Endothelial cell (in vitro differentiated cells): ENCODE data around the gene L3MBTL1. TPM values are rescaled to one million over a fixed set of nuclear protein-coding genes. Genes with fewer than 3 reads are reported as not detected.

Experiments used
- DNase-seq: peaks from one replicate; pipeline ENCODE4 v3.0.0; 2021; ENCODE audit warnings: low spot score
- H3K27ac Mint-ChIP-seq: one replicate; pipeline ENCODE4 v1.8.0; 2021; ENCODE audit warnings: mixed read lengths, inconsistent platforms; ENCODE audit not compliant: unreplicated experiment
- H3K27me3 Mint-ChIP-seq: one replicate; pipeline ENCODE4 v1.8.0; 2021; ENCODE audit warnings: mild to moderate bottlenecking, moderate library complexity, mixed read lengths, inconsistent platforms; ENCODE audit not compliant: unreplicated experiment
- H3K36me3 Mint-ChIP-seq: one replicate; pipeline ENCODE4 v1.8.0; 2021; ENCODE audit warnings: mild to moderate bottlenecking, low read depth, mixed read lengths, inconsistent platforms; ENCODE audit not compliant: unreplicated experiment
- H3K4me1 Mint-ChIP-seq: one replicate; pipeline ENCODE4 v1.8.0; 2021; ENCODE audit warnings: mild to moderate bottlenecking, mixed read lengths, inconsistent platforms; ENCODE audit not compliant: unreplicated experiment
- H3K4me3 Mint-ChIP-seq: one replicate; pipeline ENCODE4 v1.8.0; 2021; ENCODE audit warnings: mild to moderate bottlenecking, mixed read lengths, inconsistent platforms; ENCODE audit not compliant: unreplicated experiment
- H3K9me3 Mint-ChIP-seq: one replicate; pipeline ENCODE4 v1.8.0; 2021; ENCODE audit warnings: mixed read lengths, inconsistent platforms; ENCODE audit not compliant: unreplicated experiment
- CTCF ChIP-seq: fragments of 200-600 bp; sonication (generic); IDR thresholded peaks from one replicate; pipeline ENCODE4 v1.5.0; 2021; ENCODE audit warnings: antibody characterized with exemption; ENCODE audit not compliant: unreplicated experiment
- total RNA-seq: library from RNA; stranded (reverse); fragmentation: NEBNext Ultra II Directional; extraction: Animal tissue kit (Norgen Biotek cat#: 25700); gene quantifications from one replicate; pipeline ENCODE4 v1.2.1, GENCODE V29; 2021; ENCODE audit not compliant: unreplicated experiment

Gene L3MBTL1
- total RNA-seq, 1 donor from 2014 or later = 19.8 TPM

- Mint-ChIP-seq H3K36me3 (no peaks in the 10 kb centered on the region), H3K27ac (no peak overlapping the region)
- DNase-seq = no peak
Measured at GRCh38 chr20:43563991-43564390, 56.5 kb downstream of the L3MBTL1 start.

GRCh38 chr20:43564455-43564854, 57.0 kb downstream of the L3MBTL1 start:
- TF ChIP-seq CTCF = no peak
- no peaks in the 10 kb centered on the region for H3K36me3 Mint-ChIP-seq
- H3K27me3 Mint-ChIP-seq = peaks cover 7% of the 10 kb centered on the region
- H3K9me3 Mint-ChIP-seq = no peaks in the 10 kb centered on the region
- H3K27ac Mint-ChIP-seq = peak overlapping the region; percentile 2
- H3K4me3 Mint-ChIP-seq = no peak overlapping the region
- H3K4me1 Mint-ChIP-seq = peaks cover 5% of the 10 kb centered on the region
- DNase-seq = no peak

More at GRCh38 chr20:43563991-43564390, 56.5 kb downstream of the L3MBTL1 start:
- peaks cover 9% of the 10 kb centered on the region for H3K4me1 Mint-ChIP-seq
- H3K27me3 Mint-ChIP-seq = peaks cover 7% of the 10 kb centered on the region
- no peak overlapping the region for H3K4me3 Mint-ChIP-seq
- H3K9me3 Mint-ChIP-seq = no peaks in the 10 kb centered on the region
- no peak for TF ChIP-seq CTCF

GRCh38 chr20:43564993-43565757, 57.7 kb downstream of the L3MBTL1 start:
- Mint-ChIP-seq H3K27me3 (peaks cover 7% of the 10 kb centered on the region), H3K27ac (no peak overlapping the region), H3K36me3 (no peaks in the 10 kb centered on the region), H3K4me1 (no peaks in the 10 kb centered on the region), H3K4me3 (no peak overlapping the region), H3K9me3 (no peaks in the 10 kb centered on the region)
- no peak for DNase-seq
- no peak for TF ChIP-seq CTCF

- no peaks in the 10 kb centered on the region for H3K9me3 Mint-ChIP-seq
- H3K27ac Mint-ChIP-seq = no peak overlapping the region
- TF ChIP-seq CTCF = no peak
- H3K27me3 Mint-ChIP-seq = peaks cover 7% of the 10 kb centered on the region
- H3K36me3 Mint-ChIP-seq = no peaks in the 10 kb centered on the region
- DNase-seq = no peak
- no peaks in the 10 kb centered on the region for H3K4me1 Mint-ChIP-seq
- no peak overlapping the region for H3K4me3 Mint-ChIP-seq
Measured at GRCh38 chr20:43565758-43566104, 58.2 kb downstream of the L3MBTL1 start.

GRCh38 chr20:43567477-43567876, 60.0 kb downstream of the L3MBTL1 start:
- Mint-ChIP-seq H3K36me3 (no peaks in the 10 kb centered on the region), H3K9me3 (no peaks in the 10 kb centered on the region), H3K27me3 (peaks cover 4% of the 10 kb centered on the region), H3K4me1 (no peaks in the 10 kb centered on the region), H3K27ac (no peak overlapping the region), H3K4me3 (no peak overlapping the region)
- no peak for DNase-seq
- no peak for TF ChIP-seq CTCF
